Mesenchymal stem cell (in vitro differentiated cells and primary cell): ENCODE data around the gene AMY1A. TPM values are rescaled to one million over a fixed set of nuclear protein-coding genes. Genes with fewer than 3 reads are reported as not detected.

ENCODE experiments used
- small RNA-seq: library from polyadenylated mRNA; stranded (forward); fragments of <200 nt; extraction: miRNeasy Mini kit (QIAGEN cat#:217004); gene quantifications from one replicate; pipeline ENCODE3, GENCODE V24; 2013; ENCODE audit warnings: low read depth

Gene AMY1A

Small RNA genes lying within 50 kb of the gene (small RNA-seq; reads per million reads assigned to genes)
- not detected for gene AC105272.1
